Neural crest cell (in vitro differentiated cells): ENCODE results near the gene SCML1. TPM values are rescaled to one million over a fixed set of nuclear protein-coding genes. Genes with fewer than 3 reads are reported as not detected.

Experiments
- DNase-seq: peaks from one replicate; pipeline ENCODE4 v3.0.0; 2021; ENCODE audit warnings: low read depth, mixed read lengths, low spot score
- H3K27ac Mint-ChIP-seq: one replicate; pipeline ENCODE4 v1.8.0; 2021; ENCODE audit warnings: mild to moderate bottlenecking, mixed read lengths; ENCODE audit not compliant: unreplicated experiment
- H3K27me3 Mint-ChIP-seq: 2 replicates; pipeline ENCODE4 v1.8.0; 2021; ENCODE audit warnings: low read depth, mild to moderate bottlenecking, mixed read lengths
- H3K36me3 Mint-ChIP-seq: 2 replicates; pipeline ENCODE4 v1.8.0; 2021; ENCODE audit warnings: low read depth, mild to moderate bottlenecking, mixed read lengths
- H3K4me1 Mint-ChIP-seq: 2 replicates; pipeline ENCODE4 v1.8.0; 2021; ENCODE audit warnings: mixed read lengths
- H3K4me3 Mint-ChIP-seq: one replicate; pipeline ENCODE4 v1.8.0; 2021; ENCODE audit warnings: mild to moderate bottlenecking, mixed read lengths
- H3K9me3 Mint-ChIP-seq: 2 replicates; pipeline ENCODE4 v1.8.0; 2021; ENCODE audit warnings: mixed read lengths
- CTCF ChIP-seq: fragments of 200-600 bp; sonication (generic); conservative IDR thresholded peaks from 2 replicates; pipeline ENCODE4 v1.5.0; 2021; ENCODE audit warnings: antibody characterized with exemption, mild to moderate bottlenecking
- total RNA-seq: library from RNA; stranded (reverse); gene quantifications from 2 replicates; pipeline ENCODE4 v1.2.1, GENCODE V29; 2021

Gene SCML1
- total RNA-seq, 1 donor from 2014 or later = 17.1 TPM

GRCh38 chrX:17767734-17768133 lies 30.4 kb downstream of the SCML1 start:
- H3K36me3 Mint-ChIP-seq = no peaks in the 10 kb centered on the region
- no peaks in the 10 kb centered on the region for H3K27me3 Mint-ChIP-seq

GRCh38 chrX:17768997-17769396 lies 31.7 kb downstream of the SCML1 start:
- no peak overlapping the region for H3K27ac Mint-ChIP-seq
- no peak overlapping the region for H3K4me3 Mint-ChIP-seq
- no peaks in the 10 kb centered on the region for H3K36me3 Mint-ChIP-seq
- no peaks in the 10 kb centered on the region for H3K27me3 Mint-ChIP-seq
- DNase-seq = no peak
- no peak for TF ChIP-seq CTCF
- no peaks in the 10 kb centered on the region for H3K4me1 Mint-ChIP-seq
- no peaks in the 10 kb centered on the region for H3K9me3 Mint-ChIP-seq

More at GRCh38 chrX:17767734-17768133, 30.4 kb downstream of the SCML1 start:
- TF ChIP-seq CTCF = no peak
- H3K4me3 Mint-ChIP-seq = no peak overlapping the region
- no peak overlapping the region for H3K27ac Mint-ChIP-seq
- DNase-seq = no peak
- H3K4me1 Mint-ChIP-seq = no peaks in the 10 kb centered on the region
- no peaks in the 10 kb centered on the region for H3K9me3 Mint-ChIP-seq

GRCh38 chrX:17769701-17770269 lies 32.5 kb downstream of the SCML1 start:
- H3K36me3 Mint-ChIP-seq = no peaks in the 10 kb centered on the region
- TF ChIP-seq CTCF = no peak
- no peaks in the 10 kb centered on the region for H3K27me3 Mint-ChIP-seq
- H3K9me3 Mint-ChIP-seq = no peaks in the 10 kb centered on the region
- H3K27ac Mint-ChIP-seq = no peak overlapping the region
- no peaks in the 10 kb centered on the region for H3K4me1 Mint-ChIP-seq
- no peak overlapping the region for H3K4me3 Mint-ChIP-seq
- no peak for DNase-seq

- Mint-ChIP-seq H3K4me1 (no peaks in the 10 kb centered on the region), H3K9me3 (no peaks in the 10 kb centered on the region), H3K27me3 (no peaks in the 10 kb centered on the region), H3K4me3 (no peak overlapping the region), H3K36me3 (no peaks in the 10 kb centered on the region), H3K27ac (no peak overlapping the region)
- TF ChIP-seq CTCF = no peak
- DNase-seq = no peak
These were observed 36.1 kb downstream of the SCML1 start for GRCh38 chrX:17773221-17773876.

GRCh38 chrX:17774053-17774452 lies 36.8 kb downstream of the SCML1 start:
- H3K27ac Mint-ChIP-seq = no peak overlapping the region
- no peaks in the 10 kb centered on the region for H3K36me3 Mint-ChIP-seq
- no peak overlapping the region for H3K4me3 Mint-ChIP-seq
- no peaks in the 10 kb centered on the region for H3K4me1 Mint-ChIP-seq
- no peak for DNase-seq
- no peaks in the 10 kb centered on the region for H3K27me3 Mint-ChIP-seq
- TF ChIP-seq CTCF = no peak
- no peaks in the 10 kb centered on the region for H3K9me3 Mint-ChIP-seq
